GM23338 (cell line): ENCODE data around the gene ADIPOR2.

Experiments
- CREB1 ChIP-seq: fragments of 250-450 bp; sonication (Bioruptor Pico); IDR thresholded peaks from 2 replicates; pipeline ENCODE4 v1.5.0; 2020; ENCODE audit warnings: low read depth, mild to moderate bottlenecking, moderate library complexity
- CTCF ChIP-seq, 2 experiments: fragments of 200-600 bp in 1 of 2; sonication (generic) in 1 of 2; conservative IDR thresholded peaks; 2 replicates each; pipeline versions ENCODE4 v1.5.1 to v1.6.1; 2016 to 2017; ENCODE audit warnings: antibody characterized with exemption in 2 of 2, low read depth in 2 of 2, mild to moderate bottlenecking in 2 of 2, moderate library complexity in 1 of 2
- EZH2 ChIP-seq: fragments of 200-600 bp; sonication (generic); IDR thresholded peaks from one replicate; pipeline ENCODE4 v1.8.0; 2017; ENCODE audit warnings: antibody characterized with exemption, mild to moderate bottlenecking, low read depth; ENCODE audit not compliant: unreplicated experiment
- EZH2phosphoT487 ChIP-seq: fragments of 200-600 bp; sonication (generic); IDR thresholded peaks from one replicate; pipeline ENCODE4 v1.8.1; 2018; ENCODE audit warnings: antibody characterized with exemption; ENCODE audit not compliant: unreplicated experiment
- JUNB ChIP-seq: IDR thresholded peaks from one replicate; pipeline ENCODE4 v1.6.1; 2016; ENCODE audit warnings: antibody characterized with exemption; ENCODE audit not compliant: unreplicated experiment
- NANOG ChIP-seq: IDR thresholded peaks from 2 replicates; pipeline ENCODE4 v1.6.1; 2016; ENCODE audit warnings: antibody characterized with exemption, borderline replicate concordance
- POLR2AphosphoS5 ChIP-seq: IDR thresholded peaks from 2 replicates; pipeline ENCODE4 v1.6.1; 2016; ENCODE audit warnings: antibody characterized with exemption, low read depth
- TF ChIP-seq, protein P1 (sequence below): IDR thresholded peaks from one replicate; pipeline ENCODE4 v1.6.1; 2018; ENCODE audit warnings: antibody characterized with exemption; ENCODE audit not compliant: unreplicated experiment
- TF ChIP-seq, protein P2 (sequence below): fragments of 250-450 bp; sonication (Bioruptor Pico); IDR thresholded peaks from 2 replicates; pipeline ENCODE4 v1.5.0; 2020; ENCODE audit warnings: mild to moderate bottlenecking, moderate library complexity
- TF ChIP-seq, protein P3 (sequence below): IDR thresholded peaks from 2 replicates; pipeline ENCODE4 v1.6.1; 2016; ENCODE audit warnings: antibody characterized with exemption

GRCh38 chr12:1760566-1761382, 69.9 kb downstream of the ADIPOR2 start:
- TF ChIP-seq POLR2AphosphoS5 (no peak), CTCF (conservative IDR thresholded peaks at IDR 0.05; ENCODE audit: low read depth in 2 of 2) (no peak), EZH2phosphoT487 (no peak), EZH2 (no peak), CREB1 (CRISPR knock-in tag) (no peak), JUNB (no peak), NANOG (no peak)
- TF ChIP-seq, protein P1, sequence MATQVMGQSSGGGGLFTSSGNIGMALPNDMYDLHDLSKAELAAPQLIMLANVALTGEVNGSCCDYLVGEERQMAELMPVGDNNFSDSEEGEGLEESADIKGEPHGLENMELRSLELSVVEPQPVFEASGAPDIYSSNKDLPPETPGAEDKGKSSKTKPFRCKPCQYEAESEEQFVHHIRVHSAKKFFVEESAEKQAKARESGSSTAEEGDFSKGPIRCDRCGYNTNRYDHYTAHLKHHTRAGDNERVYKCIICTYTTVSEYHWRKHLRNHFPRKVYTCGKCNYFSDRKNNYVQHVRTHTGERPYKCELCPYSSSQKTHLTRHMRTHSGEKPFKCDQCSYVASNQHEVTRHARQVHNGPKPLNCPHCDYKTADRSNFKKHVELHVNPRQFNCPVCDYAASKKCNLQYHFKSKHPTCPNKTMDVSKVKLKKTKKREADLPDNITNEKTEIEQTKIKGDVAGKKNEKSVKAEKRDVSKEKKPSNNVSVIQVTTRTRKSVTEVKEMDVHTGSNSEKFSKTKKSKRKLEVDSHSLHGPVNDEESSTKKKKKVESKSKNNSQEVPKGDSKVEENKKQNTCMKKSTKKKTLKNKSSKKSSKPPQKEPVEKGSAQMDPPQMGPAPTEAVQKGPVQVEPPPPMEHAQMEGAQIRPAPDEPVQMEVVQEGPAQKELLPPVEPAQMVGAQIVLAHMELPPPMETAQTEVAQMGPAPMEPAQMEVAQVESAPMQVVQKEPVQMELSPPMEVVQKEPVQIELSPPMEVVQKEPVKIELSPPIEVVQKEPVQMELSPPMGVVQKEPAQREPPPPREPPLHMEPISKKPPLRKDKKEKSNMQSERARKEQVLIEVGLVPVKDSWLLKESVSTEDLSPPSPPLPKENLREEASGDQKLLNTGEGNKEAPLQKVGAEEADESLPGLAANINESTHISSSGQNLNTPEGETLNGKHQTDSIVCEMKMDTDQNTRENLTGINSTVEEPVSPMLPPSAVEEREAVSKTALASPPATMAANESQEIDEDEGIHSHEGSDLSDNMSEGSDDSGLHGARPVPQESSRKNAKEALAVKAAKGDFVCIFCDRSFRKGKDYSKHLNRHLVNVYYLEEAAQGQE, result no peak
- TF ChIP-seq, protein P2, sequence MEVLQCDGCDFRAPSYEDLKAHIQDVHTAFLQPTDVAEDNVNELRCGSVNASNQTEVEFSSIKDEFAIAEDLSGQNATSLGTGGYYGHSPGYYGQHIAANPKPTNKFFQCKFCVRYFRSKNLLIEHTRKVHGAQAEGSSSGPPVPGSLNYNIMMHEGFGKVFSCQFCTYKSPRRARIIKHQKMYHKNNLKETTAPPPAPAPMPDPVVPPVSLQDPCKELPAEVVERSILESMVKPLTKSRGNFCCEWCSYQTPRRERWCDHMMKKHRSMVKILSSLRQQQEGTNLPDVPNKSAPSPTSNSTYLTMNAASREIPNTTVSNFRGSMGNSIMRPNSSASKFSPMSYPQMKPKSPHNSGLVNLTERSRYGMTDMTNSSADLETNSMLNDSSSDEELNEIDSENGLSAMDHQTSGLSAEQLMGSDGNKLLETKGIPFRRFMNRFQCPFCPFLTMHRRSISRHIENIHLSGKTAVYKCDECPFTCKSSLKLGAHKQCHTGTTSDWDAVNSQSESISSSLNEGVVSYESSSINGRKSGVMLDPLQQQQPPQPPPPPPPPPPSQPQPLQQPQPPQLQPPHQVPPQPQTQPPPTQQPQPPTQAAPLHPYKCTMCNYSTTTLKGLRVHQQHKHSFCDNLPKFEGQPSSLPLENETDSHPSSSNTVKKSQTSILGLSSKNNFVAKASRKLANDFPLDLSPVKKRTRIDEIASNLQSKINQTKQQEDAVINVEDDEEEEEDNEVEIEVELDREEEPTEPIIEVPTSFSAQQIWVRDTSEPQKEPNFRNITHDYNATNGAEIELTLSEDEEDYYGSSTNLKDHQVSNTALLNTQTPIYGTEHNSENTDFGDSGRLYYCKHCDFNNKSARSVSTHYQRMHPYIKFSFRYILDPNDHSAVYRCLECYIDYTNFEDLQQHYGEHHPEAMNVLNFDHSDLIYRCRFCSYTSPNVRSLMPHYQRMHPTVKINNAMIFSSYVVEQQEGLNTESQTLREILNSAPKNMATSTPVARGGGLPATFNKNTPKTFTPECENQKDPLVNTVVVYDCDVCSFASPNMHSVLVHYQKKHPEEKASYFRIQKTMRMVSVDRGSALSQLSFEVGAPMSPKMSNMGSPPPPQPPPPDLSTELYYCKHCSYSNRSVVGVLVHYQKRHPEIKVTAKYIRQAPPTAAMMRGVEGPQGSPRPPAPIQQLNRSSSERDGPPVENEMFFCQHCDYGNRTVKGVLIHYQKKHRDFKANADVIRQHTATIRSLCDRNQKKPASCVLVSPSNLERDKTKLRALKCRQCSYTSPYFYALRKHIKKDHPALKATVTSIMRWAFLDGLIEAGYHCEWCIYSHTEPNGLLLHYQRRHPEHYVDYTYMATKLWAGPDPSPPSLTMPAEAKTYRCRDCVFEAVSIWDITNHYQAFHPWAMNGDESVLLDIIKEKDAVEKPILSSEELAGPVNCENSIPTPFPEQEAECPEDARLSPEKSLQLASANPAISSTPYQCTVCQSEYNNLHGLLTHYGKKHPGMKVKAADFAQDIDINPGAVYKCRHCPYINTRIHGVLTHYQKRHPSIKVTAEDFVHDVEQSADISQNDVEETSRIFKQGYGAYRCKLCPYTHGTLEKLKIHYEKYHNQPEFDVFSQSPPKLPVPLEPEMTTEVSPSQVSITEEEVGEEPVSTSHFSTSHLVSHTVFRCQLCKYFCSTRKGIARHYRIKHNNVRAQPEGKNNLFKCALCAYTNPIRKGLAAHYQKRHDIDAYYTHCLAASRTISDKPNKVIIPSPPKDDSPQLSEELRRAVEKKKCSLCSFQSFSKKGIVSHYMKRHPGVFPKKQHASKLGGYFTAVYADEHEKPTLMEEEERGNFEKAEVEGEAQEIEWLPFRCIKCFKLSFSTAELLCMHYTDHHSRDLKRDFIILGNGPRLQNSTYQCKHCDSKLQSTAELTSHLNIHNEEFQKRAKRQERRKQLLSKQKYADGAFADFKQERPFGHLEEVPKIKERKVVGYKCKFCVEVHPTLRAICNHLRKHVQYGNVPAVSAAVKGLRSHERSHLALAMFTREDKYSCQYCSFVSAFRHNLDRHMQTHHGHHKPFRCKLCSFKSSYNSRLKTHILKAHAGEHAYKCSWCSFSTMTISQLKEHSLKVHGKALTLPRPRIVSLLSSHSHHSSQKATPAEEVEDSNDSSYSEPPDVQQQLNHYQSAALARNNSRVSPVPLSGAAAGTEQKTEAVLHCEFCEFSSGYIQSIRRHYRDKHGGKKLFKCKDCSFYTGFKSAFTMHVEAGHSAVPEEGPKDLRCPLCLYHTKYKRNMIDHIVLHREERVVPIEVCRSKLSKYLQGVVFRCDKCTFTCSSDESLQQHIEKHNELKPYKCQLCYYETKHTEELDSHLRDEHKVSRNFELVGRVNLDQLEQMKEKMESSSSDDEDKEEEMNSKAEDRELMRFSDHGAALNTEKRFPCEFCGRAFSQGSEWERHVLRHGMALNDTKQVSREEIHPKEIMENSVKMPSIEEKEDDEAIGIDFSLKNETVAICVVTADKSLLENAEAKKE, result no peak
- TF ChIP-seq, protein P3, sequence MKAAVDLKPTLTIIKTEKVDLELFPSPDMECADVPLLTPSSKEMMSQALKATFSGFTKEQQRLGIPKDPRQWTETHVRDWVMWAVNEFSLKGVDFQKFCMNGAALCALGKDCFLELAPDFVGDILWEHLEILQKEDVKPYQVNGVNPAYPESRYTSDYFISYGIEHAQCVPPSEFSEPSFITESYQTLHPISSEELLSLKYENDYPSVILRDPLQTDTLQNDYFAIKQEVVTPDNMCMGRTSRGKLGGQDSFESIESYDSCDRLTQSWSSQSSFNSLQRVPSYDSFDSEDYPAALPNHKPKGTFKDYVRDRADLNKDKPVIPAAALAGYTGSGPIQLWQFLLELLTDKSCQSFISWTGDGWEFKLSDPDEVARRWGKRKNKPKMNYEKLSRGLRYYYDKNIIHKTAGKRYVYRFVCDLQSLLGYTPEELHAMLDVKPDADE, result no peak
